GM18858 (cell line): ENCODE results near the gene ATP5PO.

Source experiments
- ATAC-seq: cut with Tn5 transposase; IDR thresholded peaks from one replicate; pipeline ENCODE4 v1.9.1; 2021; ENCODE audit not compliant: unreplicated experiment

ATP5PO gene

GRCh38 chr21:33901412-33902288 lies 14.0 kb downstream of the ATP5PO start:
- no peak for ATAC-seq

- no peak for ATAC-seq
Observed at GRCh38 chr21:33899199-33899598, 16.4 kb downstream of the ATP5PO start.

DNA sequence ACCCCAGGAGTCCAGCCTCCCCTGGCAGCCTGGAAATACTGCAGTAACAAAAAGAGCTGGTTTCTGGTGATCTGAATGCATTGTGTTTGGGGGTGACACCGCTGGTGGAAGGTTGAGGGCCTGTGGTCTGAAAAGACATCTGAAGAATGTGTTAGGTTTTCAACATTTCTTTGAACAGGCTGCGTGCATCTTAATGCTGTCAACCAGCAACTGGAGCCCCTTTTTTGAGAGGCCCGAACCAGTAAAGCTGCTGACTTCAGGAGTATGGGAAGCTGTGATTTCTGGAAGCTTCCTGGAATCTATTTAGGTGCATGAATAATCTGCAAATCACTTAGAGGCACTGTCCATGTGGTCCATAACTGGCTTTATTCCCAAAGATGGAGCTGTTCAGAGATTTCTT lies 17.0 kb downstream of the ATP5PO start:
- no peak for ATAC-seq

- no peak for ATAC-seq
Observed at GRCh38 chr21:33897739-33898138, 17.9 kb downstream of the ATP5PO start.

GRCh38 chr21:33897098-33897497 lies 18.5 kb downstream of the ATP5PO start:
- ATAC-seq = no peak

- ATAC-seq = no peak
Observed at GRCh38 chr21:33896691-33897090, 18.9 kb downstream of the ATP5PO start.

GRCh38 chr21:33895356-33895755 lies 20.2 kb downstream of the ATP5PO start:
- no peak for ATAC-seq

DNA sequence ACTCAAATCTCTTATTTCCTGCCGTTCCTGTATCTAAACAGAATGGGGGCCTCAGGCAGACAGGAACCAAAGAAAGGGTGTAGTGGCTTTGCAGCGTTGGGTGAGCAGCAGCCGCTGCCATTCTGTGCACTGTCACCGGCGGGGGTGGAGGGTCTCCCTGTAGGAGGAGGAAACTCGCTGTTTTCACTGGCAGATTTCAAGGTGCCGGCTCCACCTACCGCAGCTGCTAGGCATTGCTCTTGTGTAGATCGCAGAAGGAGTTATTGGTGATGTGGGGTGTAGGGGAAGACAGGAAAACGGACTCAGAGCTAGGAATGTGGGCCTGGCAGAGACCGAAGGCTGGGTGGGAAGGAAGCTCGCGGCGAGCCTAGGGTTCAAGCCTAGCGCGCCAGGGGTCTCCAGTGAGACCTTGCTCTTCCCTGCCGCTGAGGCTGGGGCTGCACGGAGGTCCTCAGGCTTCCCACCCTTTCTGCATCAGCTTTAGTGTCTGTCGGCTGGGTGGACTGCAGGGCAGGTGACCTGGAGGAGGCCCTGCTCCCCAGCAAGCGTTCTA lies 20.8 kb downstream of the ATP5PO start:
- no peak for ATAC-seq

- ATAC-seq = no peak
Observed at GRCh38 chr21:33893917-33894316, 21.7 kb downstream of the ATP5PO start.

- ATAC-seq = no peak
Observed at GRCh38 chr21:33892853-33893252, 22.8 kb downstream of the ATP5PO start.

- ATAC-seq = no peak
Observed at GRCh38 chr21:33890187-33890586, 25.4 kb downstream of the ATP5PO start.

DNA sequence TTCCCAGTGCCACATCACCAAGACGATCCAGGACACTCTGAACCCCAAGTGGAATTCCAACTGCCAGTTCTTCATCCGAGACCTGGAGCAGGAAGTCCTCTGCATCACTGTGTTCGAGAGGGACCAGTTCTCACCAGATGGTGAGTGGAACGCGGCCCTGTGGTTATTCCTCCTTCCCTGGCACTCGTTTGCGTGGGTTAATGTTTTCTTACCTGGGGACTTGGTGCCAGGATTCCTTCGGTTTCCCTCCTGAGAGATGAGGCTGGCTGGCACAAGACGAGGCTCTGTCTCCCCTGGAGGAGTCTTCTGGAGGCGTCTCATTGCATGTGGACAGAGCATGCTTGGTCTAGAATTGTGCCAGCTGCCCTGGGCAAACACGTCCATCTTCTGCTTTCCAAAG lies 29.3 kb downstream of the ATP5PO start:
- ATAC-seq = no peak

DNA sequence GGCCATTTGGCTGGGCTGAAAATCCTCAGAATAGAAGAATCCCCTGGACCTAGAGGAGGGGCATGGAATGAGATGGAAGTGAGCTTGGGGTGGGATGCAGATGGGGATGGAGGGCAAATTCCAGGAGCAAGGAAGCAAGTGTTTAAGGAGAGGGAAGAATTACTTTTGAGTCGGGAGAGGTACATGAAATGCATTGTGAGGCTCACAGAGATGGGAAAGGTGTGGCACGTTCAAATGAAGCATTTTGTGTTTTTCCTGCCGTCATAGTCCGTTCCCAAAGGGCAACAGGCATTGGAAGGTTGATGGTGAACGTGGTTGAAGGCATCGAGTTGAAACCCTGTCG lies 30.5 kb downstream of the ATP5PO start:
- ATAC-seq = no peak

DNA sequence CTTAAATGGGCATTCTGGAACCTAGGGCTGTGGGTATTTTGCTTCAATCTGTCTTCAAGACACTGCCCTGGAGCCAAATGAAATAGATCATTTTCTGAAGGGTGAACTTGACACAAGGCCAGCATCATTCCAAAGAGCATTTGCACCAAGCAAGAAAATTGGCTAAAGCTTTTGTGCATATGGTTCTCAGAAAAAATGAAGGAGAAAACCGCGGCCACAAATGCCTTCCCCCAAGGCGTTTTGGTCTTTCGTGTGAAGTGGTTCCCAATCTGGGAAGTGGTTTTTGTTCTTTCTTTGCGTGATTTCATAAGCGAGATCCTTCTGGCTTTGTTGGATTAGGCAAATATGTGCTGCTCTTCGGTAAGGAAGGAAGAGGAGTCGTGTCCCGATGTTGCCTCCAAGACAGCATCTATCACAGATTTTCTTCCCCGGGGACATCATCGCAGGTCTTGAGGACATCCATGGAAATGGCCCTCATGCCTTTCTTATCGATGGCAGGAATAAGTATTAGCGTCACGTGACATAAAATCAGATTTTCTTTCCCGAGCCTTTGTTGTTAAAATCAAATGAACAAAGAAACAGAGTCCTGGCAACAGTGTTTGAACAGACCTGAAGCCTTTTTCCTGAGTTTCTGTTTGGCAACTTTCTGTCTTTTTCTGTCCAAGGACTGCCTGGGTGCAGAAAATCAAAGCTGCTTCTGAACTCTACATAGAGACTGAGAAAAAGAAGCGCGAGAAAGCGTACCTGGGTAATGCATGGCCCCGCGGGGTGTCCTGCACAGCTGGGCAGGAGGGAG lies 31.0 kb downstream of the ATP5PO start:
- ATAC-seq = no peak

DNA sequence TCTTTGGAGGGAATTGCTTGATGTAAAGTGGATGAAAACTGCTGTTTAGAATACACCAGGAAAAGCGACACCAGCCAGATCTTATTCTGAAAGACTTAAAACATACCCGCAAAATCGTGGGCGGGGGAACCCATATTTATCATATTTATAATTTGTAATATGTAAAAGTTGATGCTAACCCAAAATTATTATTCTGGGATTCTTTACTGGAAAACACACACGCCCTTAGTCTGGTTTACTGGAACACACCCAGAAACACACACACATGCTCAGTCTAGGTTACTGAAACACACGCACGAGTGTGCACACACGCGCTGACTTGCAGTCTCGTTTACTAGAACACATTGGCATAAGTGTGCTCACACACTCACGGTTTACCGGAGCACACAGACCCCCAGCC lies 32.5 kb downstream of the ATP5PO start:
- ATAC-seq = no peak

DNA sequence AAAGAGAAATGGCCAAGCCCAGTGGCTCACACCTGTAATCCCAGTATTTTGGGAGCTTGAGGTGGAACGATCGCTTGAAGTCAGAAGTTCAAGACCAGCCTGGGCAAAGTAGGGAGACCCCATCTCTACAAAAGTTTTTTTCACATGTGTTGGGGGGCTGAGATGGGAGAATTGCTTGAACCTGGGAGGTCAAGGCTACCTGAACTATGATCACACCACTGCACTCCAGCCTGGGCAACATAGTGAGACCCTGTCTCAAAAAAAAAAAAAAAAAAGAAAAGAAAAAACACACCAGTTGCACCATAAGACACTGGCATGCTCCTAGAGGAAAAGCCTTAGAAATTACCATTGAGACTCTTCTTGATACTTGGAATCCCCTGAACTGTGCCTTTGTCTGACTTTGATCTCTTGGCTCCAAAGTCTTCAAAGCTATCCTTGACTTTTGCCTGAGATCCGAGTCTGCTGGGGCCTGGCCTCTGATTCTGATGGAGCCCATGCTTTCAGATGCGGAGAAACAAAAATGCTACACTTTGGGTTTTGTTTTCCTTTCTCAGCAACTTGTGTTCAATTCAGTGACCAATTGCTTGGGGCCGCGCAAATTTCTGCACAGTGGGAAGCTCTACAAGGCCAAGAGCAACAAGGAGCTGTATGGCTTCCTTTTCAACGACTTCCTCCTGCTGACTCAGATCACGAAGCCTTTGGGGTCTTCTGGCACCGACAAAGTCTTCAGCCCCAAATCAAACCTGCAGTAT lies 33.7 kb downstream of the ATP5PO start:
- no peak for ATAC-seq

- no peak for ATAC-seq
Observed at GRCh38 chr21:33880626-33881025, 35.0 kb downstream of the ATP5PO start.

DNA sequence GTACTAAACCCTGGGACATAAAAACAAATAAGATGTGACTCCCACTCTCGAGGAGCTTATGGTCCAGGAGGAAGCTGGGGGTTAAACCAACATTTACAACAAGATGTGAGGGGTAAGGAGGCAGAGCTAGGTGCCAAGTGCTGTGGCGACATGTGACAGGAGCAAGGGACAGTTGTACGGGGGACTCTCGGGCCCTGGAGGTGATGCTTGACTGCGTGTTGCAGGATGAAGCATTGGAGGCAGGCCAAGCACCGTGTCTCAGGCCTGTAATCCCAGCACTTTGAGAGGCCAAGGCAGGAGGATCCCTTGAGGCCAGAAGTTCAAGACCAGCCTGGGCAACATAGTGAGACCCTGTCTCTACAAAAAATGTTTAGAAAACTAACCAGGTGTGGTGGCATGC lies 36.8 kb downstream of the ATP5PO start:
- ATAC-seq = no peak

- ATAC-seq = no peak
Observed at GRCh38 chr21:33875026-33875695, 40.4 kb downstream of the ATP5PO start.

DNA sequence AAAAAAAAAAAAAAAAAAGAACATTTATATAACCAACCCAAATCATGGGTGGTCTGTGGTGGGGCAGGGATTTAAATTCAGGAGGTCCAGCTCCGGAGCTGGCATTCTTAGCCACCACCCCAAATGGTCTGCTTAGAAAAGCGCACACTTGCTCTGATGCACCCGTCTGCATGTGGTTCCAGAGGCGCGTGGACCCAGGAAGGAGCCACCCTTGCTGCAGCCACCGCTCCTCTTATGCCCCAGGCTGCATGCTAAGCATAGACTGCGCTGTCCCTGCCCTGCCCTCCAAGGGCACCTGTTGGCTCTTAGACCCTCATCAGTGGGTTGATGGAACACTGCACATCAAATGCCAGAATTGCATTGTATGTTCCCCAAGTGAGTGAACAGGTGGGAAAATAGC lies 41.4 kb downstream of the ATP5PO start:
- ATAC-seq = no peak
